MCF 10A (cell line): ENCODE results near the gene CLDN9. TPM values are rescaled to one million over a fixed set of nuclear protein-coding genes. Genes with fewer than 3 reads are reported as not detected.

ENCODE experiments used
- BruUV-seq: library from RNA; stranded (reverse); fragments of 400-500 nt; replicated peaks from 2 replicates; lab custom pipeline; 2021; lab: Mats Ljungman, UMichigan
- CTCF ChIA-PET: fragments of 300-600 bp; sonication (Branson Sonifier 250); formaldehyde crosslinking; extraction: SDS; loops from one replicate; lab custom pipeline; 2021; ENCODE audit warnings: antibody characterized with exemption, inconsistent platforms; lab: Yijun Ruan, JAX
- POLR2A ChIA-PET: fragments of 300-600, 350-650 bp; sonication (Branson Sonifier 250); formaldehyde crosslinking; extraction: SDS; loops from one replicate; lab custom pipeline; 2020; ENCODE audit warnings: antibody characterized with exemption, inconsistent platforms; lab: Yijun Ruan, JAX
- DNase-seq: peaks from one replicate; pipeline ENCODE4 v3.0.0-alpha.2; 2018; ENCODE audit not compliant: unreplicated experiment
- H3K27ac Mint-ChIP-seq: one replicate; pipeline ENCODE4 v1.8.0; 2022; ENCODE audit warnings: mild to moderate bottlenecking, low read depth, mixed read lengths; ENCODE audit not compliant: unreplicated experiment
- H3K27me3 Mint-ChIP-seq: one replicate; pipeline ENCODE4 v1.8.0; 2022; ENCODE audit warnings: mixed read lengths; ENCODE audit not compliant: insufficient read depth, unreplicated experiment
- H3K36me3 Mint-ChIP-seq: one replicate; pipeline ENCODE4 v1.8.0; 2022; ENCODE audit warnings: mild to moderate bottlenecking, moderate library complexity, mixed read lengths; ENCODE audit not compliant: insufficient read depth, unreplicated experiment
- H3K4me1 Mint-ChIP-seq: one replicate; pipeline ENCODE4 v1.8.0; 2022; ENCODE audit warnings: mixed read lengths; ENCODE audit not compliant: insufficient read depth, unreplicated experiment
- H3K4me3 Mint-ChIP-seq: one replicate; pipeline ENCODE4 v1.8.0; 2022; ENCODE audit warnings: mild to moderate bottlenecking, moderate library complexity, mixed read lengths; ENCODE audit not compliant: unreplicated experiment
- H3K9me3 Mint-ChIP-seq: one replicate; pipeline ENCODE4 v1.8.0; 2022; ENCODE audit warnings: mixed read lengths; ENCODE audit not compliant: unreplicated experiment
- intact Hi-C: fragments of 100-400 bp; cut with micrococcal nuclease; formaldehyde crosslinking; loops from 2 replicates; pipeline ENCODE4 v1.14.1; 2022
- total RNA-seq: library from RNA; stranded (reverse); gene quantifications from 2 replicates; pipeline ENCODE4 v1.2.3, GENCODE V29; 2022
- TF ChIP-seq, protein P1 (sequence below): fragments of 200-600 bp; IDR thresholded peaks from one replicate; pipeline ENCODE4 v1.8.0; 2022; ENCODE audit warnings: antibody characterized with exemption, mild to moderate bottlenecking; ENCODE audit not compliant: unreplicated experiment

The CLDN9 gene
- total RNA-seq, 1 experiment from 2014 or later: 0.44 TPM

DNA sequence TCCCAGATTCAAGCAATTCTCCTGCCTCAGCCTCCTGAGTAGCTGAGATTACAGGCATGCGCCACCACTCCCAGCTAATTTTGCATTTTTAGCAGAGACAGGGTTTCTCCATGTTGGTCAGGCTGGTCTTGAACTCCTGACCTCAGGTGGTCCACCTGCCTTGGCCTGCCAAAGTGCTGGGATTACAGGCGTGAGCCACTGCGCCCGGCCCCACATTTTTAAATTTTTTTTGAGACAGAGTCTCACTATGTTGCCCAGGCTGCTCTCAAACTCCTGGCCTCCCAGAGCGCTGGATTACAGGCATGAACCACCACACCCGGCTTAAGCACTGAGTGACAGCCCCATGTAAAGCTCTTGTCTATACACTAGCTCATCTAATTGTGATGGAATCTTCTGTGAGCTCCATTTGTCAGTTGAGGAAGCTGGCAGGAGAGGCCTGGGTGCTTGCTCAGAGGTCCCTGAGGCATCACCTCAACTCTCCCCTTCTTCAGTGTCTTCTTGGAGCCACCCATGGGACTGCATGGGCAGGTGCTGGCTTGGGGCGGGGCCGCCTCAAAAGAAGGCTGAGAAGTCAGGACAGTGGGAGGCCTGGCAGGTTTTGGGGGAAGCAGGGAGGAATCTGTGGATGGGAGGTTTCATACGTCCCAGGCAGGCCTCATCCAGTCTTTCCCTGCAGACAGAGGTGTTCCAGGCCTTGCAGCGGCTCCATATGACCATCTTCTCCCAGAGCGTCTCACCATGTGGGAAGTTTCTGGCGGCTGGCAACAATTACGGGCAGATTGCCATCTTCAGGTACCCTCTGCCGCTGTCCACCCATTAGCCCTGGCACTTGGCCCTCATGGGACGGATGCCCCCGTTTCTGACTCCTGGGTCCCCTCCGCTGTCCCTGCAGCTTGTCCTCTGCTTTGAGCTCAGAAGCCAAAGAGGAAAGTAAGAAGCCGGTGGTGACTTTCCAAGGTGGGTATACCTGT is 12.6 kb downstream of the CLDN9 start:
- H3K9me3 Mint-ChIP-seq: no peaks in the 10 kb centered on the region

DNA sequence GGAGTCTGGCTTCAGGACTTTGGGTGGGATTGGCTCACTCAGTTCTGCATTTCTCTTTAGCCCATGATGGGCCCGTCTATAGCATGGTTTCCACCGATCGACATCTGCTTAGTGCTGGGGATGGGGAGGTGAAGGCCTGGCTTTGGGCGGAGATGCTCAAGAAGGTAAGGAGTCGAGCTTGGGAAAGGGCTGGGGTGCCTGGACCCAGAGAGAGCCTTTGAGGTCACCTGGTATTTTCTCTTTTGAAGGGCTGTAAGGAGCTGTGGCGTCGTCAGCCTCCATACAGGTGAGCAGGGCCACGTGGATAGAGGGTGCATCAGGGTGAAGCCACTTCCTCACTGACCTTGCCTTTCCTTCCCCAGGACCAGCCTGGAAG is 13.3 kb downstream of the CLDN9 start:
- H3K4me3 Mint-ChIP-seq: no peak overlapping the region
- no peaks in the 10 kb centered on the region for H3K9me3 Mint-ChIP-seq
- H3K27me3 Mint-ChIP-seq: no peaks in the 10 kb centered on the region
- H3K4me1 Mint-ChIP-seq: peaks cover 23% of the 10 kb centered on the region
- DNase-seq: no peak
- CTCF ChIA-PET: interaction anchor here (0.5 to 8.3 kb wide), 3 partner anchors 22 to 106 kb away, joined by 3 to 121 read pairs (median 8); no protein-coding TSS in a partner anchor
- intact Hi-C loops: no loop called here
- POLR2A ChIA-PET: no interaction called here
- no peak overlapping the region for H3K27ac Mint-ChIP-seq
- H3K36me3 Mint-ChIP-seq: peaks cover 55% of the 10 kb centered on the region
- TF ChIP-seq, protein P1, sequence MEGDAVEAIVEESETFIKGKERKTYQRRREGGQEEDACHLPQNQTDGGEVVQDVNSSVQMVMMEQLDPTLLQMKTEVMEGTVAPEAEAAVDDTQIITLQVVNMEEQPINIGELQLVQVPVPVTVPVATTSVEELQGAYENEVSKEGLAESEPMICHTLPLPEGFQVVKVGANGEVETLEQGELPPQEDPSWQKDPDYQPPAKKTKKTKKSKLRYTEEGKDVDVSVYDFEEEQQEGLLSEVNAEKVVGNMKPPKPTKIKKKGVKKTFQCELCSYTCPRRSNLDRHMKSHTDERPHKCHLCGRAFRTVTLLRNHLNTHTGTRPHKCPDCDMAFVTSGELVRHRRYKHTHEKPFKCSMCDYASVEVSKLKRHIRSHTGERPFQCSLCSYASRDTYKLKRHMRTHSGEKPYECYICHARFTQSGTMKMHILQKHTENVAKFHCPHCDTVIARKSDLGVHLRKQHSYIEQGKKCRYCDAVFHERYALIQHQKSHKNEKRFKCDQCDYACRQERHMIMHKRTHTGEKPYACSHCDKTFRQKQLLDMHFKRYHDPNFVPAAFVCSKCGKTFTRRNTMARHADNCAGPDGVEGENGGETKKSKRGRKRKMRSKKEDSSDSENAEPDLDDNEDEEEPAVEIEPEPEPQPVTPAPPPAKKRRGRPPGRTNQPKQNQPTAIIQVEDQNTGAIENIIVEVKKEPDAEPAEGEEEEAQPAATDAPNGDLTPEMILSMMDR: no peak
- BruUV-seq: no TSS peak

More for the DNA sequence above, 12.6 kb downstream of the CLDN9 start:
- Mint-ChIP-seq H3K27me3 (no peaks in the 10 kb centered on the region), H3K4me1 (peaks cover 23% of the 10 kb centered on the region), H3K36me3 (peaks cover 50% of the 10 kb centered on the region), H3K4me3 (peak overlapping the region; percentile 47), H3K27ac (no peak overlapping the region)
- DNase-seq: no peak
- POLR2A ChIA-PET: interaction anchor here (0.9 to 1.7 kb wide), 2 partner anchors 21 to 97 kb away, joined by 4 to 5 read pairs; no protein-coding TSS in a partner anchor
- CTCF ChIA-PET: interaction anchor here (0.7 to 8.3 kb wide), 2 partner anchors 21 to 109 kb away, joined by 7 to 121 read pairs; no protein-coding TSS in a partner anchor
- BruUV-seq: no TSS peak
- intact Hi-C loops: no loop called here
- TF ChIP-seq, protein P1: no peak

GRCh38 chr16:3026609-3027488 is 14.1 kb downstream of the CLDN9 start:
- Mint-ChIP-seq H3K4me3 (no peak overlapping the region), H3K27ac (no peak overlapping the region), H3K9me3 (no peaks in the 10 kb centered on the region), H3K27me3 (no peaks in the 10 kb centered on the region), H3K4me1 (peaks cover 19% of the 10 kb centered on the region), H3K36me3 (peaks cover 48% of the 10 kb centered on the region)
- POLR2A ChIA-PET: interaction anchor here (1.5 kb wide), 1 partner anchor 108 kb away, joined by 11 read pairs; the partner anchor contains the start of gene ZNF213
- DNase-seq: no peak
- CTCF ChIA-PET: interaction anchor here (0.5 to 8.3 kb wide), 13 partner anchors 13 to 253 kb away, joined by 3 to 121 read pairs (median 7); partner anchors contain the start of genes CLDN9, PKMYT1 and ZNF213
- intact Hi-C loops: no loop called here
- no TSS peak for BruUV-seq
- TF ChIP-seq, protein P1: no peak
